ENCODE results near the gene ETFA. TPM values are rescaled to one million over a fixed set of nuclear protein-coding genes. Genes with fewer than 3 reads are reported as not detected.

The ETFA gene
- total and polyA plus RNA-seq, 9 of the 15 experiments (the other 6 are each of a cell fraction or from before 2014, with no cell fraction given) = 130 to 543 (median 232) TPM

GRCh38 chr15:76335307-76336253, 24.3 kb upstream of the ETFA start (continued):
- peak; percentile 53 for TF ChIP-seq POLR2B (IDR thresholded peaks at IDR 0.05; ENCODE audit: low read depth, partially characterized antibody)
- TF ChIP-seq ZNF778 (CRISPR knock-in tag; IDR thresholded peaks at IDR 0.05) = no peak
- no peak for TF ChIP-seq HDAC3 (IDR thresholded peaks at IDR 0.05; ENCODE audit: borderline replicate concordance, partially characterized antibody)
- TF ChIP-seq ZNF512 (tag; IDR thresholded peaks at IDR 0.05) = 0 out of 2 replicates have a peak, but pooled peaks have one; percentile 27
- no peak for TF ChIP-seq YBX1 (IDR thresholded peaks at IDR 0.05)
- TF ChIP-seq ELF4 (CRISPR knock-in tag; IDR thresholded peaks at IDR 0.05) = peak; percentile 31; the same call in 1 of the 2 replicates
- peak; percentile 94 for TF ChIP-seq ZNF263 (CRISPR knock-in tag; IDR thresholded peaks at IDR 0.05; ENCODE audit: borderline replicate concordance)
- TF ChIP-seq SMARCE1 (IDR thresholded peaks at IDR 0.05) = peak; percentile 83
- TF ChIP-seq SPI1 (IDR thresholded peaks at IDR 0.05; ENCODE audit: borderline replicate concordance, low read depth, low read length) = peak; percentile 99
- peak; percentile 73; the same call in 1 of the 2 replicates for TF ChIP-seq ZNF395 (CRISPR knock-in tag; IDR thresholded peaks at IDR 0.05)
- TF ChIP-seq EHMT2 (IDR thresholded peaks at IDR 0.05) = peak; percentile 62; the same call in 1 of the 2 replicates
- peak; percentile 54; the same call in 1 of the 2 replicates for TF ChIP-seq ZBTB33 (CRISPR knock-in tag; IDR thresholded peaks at IDR 0.05)
- TF ChIP-seq ZBTB8A (IDR thresholded peaks at IDR 0.05; ENCODE audit: partially characterized antibody) = no peak
- TF ChIP-seq EGR1 (conservative IDR thresholded peaks at IDR 0.05) = peak; percentile 68
- TF ChIP-seq PATZ1 (CRISPR knock-in tag; IDR thresholded peaks at IDR 0.05; ENCODE audit: borderline replicate concordance) = no peak
